IPS DF 6.9 (cell line): ENCODE measurements around the gene OSBPL9.
"Not testable (repeated sequence)": the region's sequence is repeated elsewhere in the genome, so short reads cannot be mapped to it uniquely, and the experiment has no call there.

Source experiments
- DNase-seq: peaks from one replicate; pipeline ENCODE4 v3.0.0-alpha.2; 2013; ENCODE audit warnings: low read depth, low spot score
- H3K27ac ChIP-seq: one replicate; pipeline ENCODE4 v1.5.1; 2013; ENCODE audit warnings: low read length, control low read depth
- H3K27me3 ChIP-seq: 2 replicates; pipeline ENCODE4 v1.6.1; 2013; ENCODE audit warnings: mild to moderate bottlenecking, low read length; ENCODE audit not compliant: control insufficient read depth, insufficient read depth
- H3K36me3 ChIP-seq: 2 replicates; pipeline ENCODE4 v1.6.1; 2013; ENCODE audit warnings: low read length; ENCODE audit not compliant: control insufficient read depth, insufficient read depth
- H3K4me1 ChIP-seq: 2 replicates; pipeline ENCODE4 v1.6.1; 2013; ENCODE audit warnings: low read length; ENCODE audit not compliant: control insufficient read depth, insufficient read depth
- H3K4me3 ChIP-seq: 2 replicates; pipeline ENCODE4 v1.5.1; 2013; ENCODE audit warnings: mild to moderate bottlenecking, low read length
- H3K9me3 ChIP-seq: 2 replicates; pipeline ENCODE4 v1.6.1; 2013; ENCODE audit warnings: low read length, inconsistent platforms; ENCODE audit not compliant: control insufficient read depth, insufficient read depth
- WGBS: extraction: QIAGEN DNeasy Blood & Tissue Kit; methylation state at CpG from one replicate; pipeline ENCODE4 v1.1.7; 2013; ENCODE audit warnings: mixed read lengths, missing lambda C conversion rate; ENCODE audit not compliant: insufficient read length, insufficient coverage; 5-methylcytosine and 5-hydroxymethylcytosine counted together

The OSBPL9 gene

GRCh38 chr1:51686450-51686849 is 69.6 kb downstream of the OSBPL9 start:
- no CpG with 5 or more reads among the region's 2 CpGs for WGBS
- H3K27ac ChIP-seq = no peak overlapping the region
- no peaks in the 10 kb centered on the region for H3K27me3 ChIP-seq
- H3K4me3 ChIP-seq = no peak overlapping the region
- H3K36me3 ChIP-seq = no peaks in the 10 kb centered on the region
- no peaks in the 10 kb centered on the region for H3K9me3 ChIP-seq
- H3K4me1 ChIP-seq = no peaks in the 10 kb centered on the region
- no peak for DNase-seq

GRCh38 chr1:51689075-51689440 is 72.2 kb downstream of the OSBPL9 start:
- Histone ChIP-seq H3K4me3 (no peak overlapping the region), H3K9me3 (no peaks in the 10 kb centered on the region), H3K4me1 (no peaks in the 10 kb centered on the region)

DNA sequence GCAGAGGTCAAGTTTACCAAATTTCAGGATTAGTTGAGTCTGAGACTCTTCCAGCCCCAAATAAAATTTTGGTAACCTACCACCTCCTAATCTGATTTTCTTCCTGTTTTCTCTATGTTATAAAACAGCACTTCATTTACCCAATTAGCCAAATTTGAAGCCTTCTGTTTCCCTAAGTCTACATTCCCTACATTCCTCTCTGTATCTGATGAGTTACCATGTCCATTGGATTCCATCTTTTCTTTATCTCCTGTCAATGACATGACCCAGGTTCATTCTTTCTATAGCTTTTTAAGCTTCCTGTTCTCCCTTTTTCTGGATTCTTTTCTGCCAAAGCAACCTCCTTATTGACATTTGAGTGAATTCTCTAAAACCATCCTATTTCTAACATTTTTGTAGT is 72.8 kb downstream of the OSBPL9 start:
- H3K4me1 ChIP-seq = no peaks in the 10 kb centered on the region
- no peaks in the 10 kb centered on the region for H3K9me3 ChIP-seq
- H3K36me3 ChIP-seq = no peaks in the 10 kb centered on the region
- no peak overlapping the region for H3K27ac ChIP-seq
- no peaks in the 10 kb centered on the region for H3K27me3 ChIP-seq
- no peak overlapping the region for H3K4me3 ChIP-seq
- DNase-seq = no peak

More at GRCh38 chr1:51689075-51689440, 72.2 kb downstream of the OSBPL9 start:
- Histone ChIP-seq H3K27me3 (no peaks in the 10 kb centered on the region), H3K36me3 (no peaks in the 10 kb centered on the region), H3K27ac (no peak overlapping the region)
- DNase-seq = no peak

DNA sequence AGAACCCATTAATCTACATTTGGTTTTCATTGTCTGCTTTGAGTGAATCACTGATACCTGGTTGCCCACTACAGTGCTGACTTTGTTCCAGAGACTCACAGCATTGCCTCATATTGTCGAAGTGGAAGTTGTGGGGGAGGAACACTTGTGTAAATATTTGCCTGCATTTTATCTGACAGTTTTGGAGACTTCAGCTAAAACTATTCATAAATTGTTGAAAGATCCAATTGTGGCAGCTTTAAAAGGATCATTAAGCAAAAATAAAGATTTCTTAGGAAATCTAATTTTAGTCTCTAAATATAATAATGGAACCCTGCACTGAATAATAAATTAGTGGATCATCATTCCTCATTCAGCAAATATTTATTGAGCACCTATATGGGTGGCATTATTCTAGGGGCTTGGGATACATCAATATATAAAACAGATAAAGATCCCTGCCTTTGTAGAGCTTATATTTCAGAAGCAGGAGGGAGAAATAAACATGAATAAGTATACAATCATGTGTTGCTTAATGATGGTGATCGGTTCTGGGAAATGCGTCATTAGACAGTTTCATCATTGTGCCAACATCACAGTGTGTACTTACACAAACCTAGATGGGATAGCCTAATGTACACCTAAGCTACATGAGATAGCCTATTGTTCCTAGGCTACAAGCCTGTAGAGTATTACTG is 73.5 kb downstream of the OSBPL9 start:
- Histone ChIP-seq H3K36me3 (no peaks in the 10 kb centered on the region), H3K4me1 (no peaks in the 10 kb centered on the region), H3K4me3 (no peak overlapping the region), H3K27ac (no peak overlapping the region), H3K9me3 (no peaks in the 10 kb centered on the region), H3K27me3 (no peaks in the 10 kb centered on the region)
- no peak for DNase-seq
- no CpG with 5 or more reads among the region's 3 CpGs for WGBS

- H3K9me3 ChIP-seq = no peaks in the 10 kb centered on the region
- WGBS = no CpG with 5 or more reads among the region's 5 CpGs
- H3K27me3 ChIP-seq = no peaks in the 10 kb centered on the region
- no peak overlapping the region for H3K4me3 ChIP-seq
- no peaks in the 10 kb centered on the region for H3K4me1 ChIP-seq
- no peak for DNase-seq
- H3K27ac ChIP-seq = no peak overlapping the region
- H3K36me3 ChIP-seq = no peaks in the 10 kb centered on the region
Observed at GRCh38 chr1:51691920-51692319, 75.0 kb downstream of the OSBPL9 start.

GRCh38 chr1:51693419-51694155 is 76.7 kb downstream of the OSBPL9 start:
- no peaks in the 10 kb centered on the region for H3K36me3 ChIP-seq
- no peaks in the 10 kb centered on the region for H3K27me3 ChIP-seq
- no CpG with 5 or more reads among the region's 4 CpGs for WGBS
- H3K27ac ChIP-seq = no peak overlapping the region
- H3K4me3 ChIP-seq = no peak overlapping the region
- H3K9me3 ChIP-seq = no peaks in the 10 kb centered on the region
- no peaks in the 10 kb centered on the region for H3K4me1 ChIP-seq
- no peak for DNase-seq

GRCh38 chr1:51697166-51697565 is 80.3 kb downstream of the OSBPL9 start:
- Histone ChIP-seq H3K9me3 (no peaks in the 10 kb centered on the region), H3K4me1 (no peaks in the 10 kb centered on the region), H3K36me3 (no peaks in the 10 kb centered on the region), H3K27ac (no peak overlapping the region), H3K4me3 (no peak overlapping the region), H3K27me3 (no peaks in the 10 kb centered on the region)
- DNase-seq = no peak
- no CpG with 5 or more reads among the region's 3 CpGs for WGBS

- H3K4me3 ChIP-seq = no peak overlapping the region
- H3K4me1 ChIP-seq = no peaks in the 10 kb centered on the region
- DNase-seq = no peak
Observed at GRCh38 chr1:51699391-51699790, 82.5 kb downstream of the OSBPL9 start.

GRCh38 chr1:51701782-51702181 is 84.9 kb downstream of the OSBPL9 start:
- H3K36me3 ChIP-seq, H3K4me3 ChIP-seq, H3K4me1 ChIP-seq, DNase-seq, H3K27me3 ChIP-seq, H3K27ac ChIP-seq, H3K9me3 ChIP-seq: not testable (repeated sequence)
- no CpG with 5 or more reads among the region's 7 CpGs for WGBS

More at GRCh38 chr1:51699391-51699790, 82.5 kb downstream of the OSBPL9 start:
- H3K27ac ChIP-seq = no peak overlapping the region
- WGBS = no CpG with 5 or more reads among the region's 1 CpG
- H3K9me3 ChIP-seq = no peaks in the 10 kb centered on the region
- no peaks in the 10 kb centered on the region for H3K27me3 ChIP-seq
- no peaks in the 10 kb centered on the region for H3K36me3 ChIP-seq

- H3K4me1 ChIP-seq, H3K27ac ChIP-seq, H3K9me3 ChIP-seq, H3K36me3 ChIP-seq, DNase-seq, H3K27me3 ChIP-seq, H3K4me3 ChIP-seq: not testable (repeated sequence)
- WGBS = no CpG with 5 or more reads among the region's 2 CpGs
Observed at GRCh38 chr1:51702220-51702619, 85.3 kb downstream of the OSBPL9 start.

- Histone ChIP-seq H3K27ac (no peak overlapping the region), H3K27me3 (no peaks in the 10 kb centered on the region), H3K36me3 (no peaks in the 10 kb centered on the region), H3K9me3 (no peaks in the 10 kb centered on the region), H3K4me3 (no peak overlapping the region), H3K4me1 (no peaks in the 10 kb centered on the region)
- no CpG with 5 or more reads among the region's 2 CpGs for WGBS
- DNase-seq = no peak
Observed at GRCh38 chr1:51705035-51705434, 88.1 kb downstream of the OSBPL9 start.
